Measurements from ENCODE around the gene SIDT1.

DNA sequence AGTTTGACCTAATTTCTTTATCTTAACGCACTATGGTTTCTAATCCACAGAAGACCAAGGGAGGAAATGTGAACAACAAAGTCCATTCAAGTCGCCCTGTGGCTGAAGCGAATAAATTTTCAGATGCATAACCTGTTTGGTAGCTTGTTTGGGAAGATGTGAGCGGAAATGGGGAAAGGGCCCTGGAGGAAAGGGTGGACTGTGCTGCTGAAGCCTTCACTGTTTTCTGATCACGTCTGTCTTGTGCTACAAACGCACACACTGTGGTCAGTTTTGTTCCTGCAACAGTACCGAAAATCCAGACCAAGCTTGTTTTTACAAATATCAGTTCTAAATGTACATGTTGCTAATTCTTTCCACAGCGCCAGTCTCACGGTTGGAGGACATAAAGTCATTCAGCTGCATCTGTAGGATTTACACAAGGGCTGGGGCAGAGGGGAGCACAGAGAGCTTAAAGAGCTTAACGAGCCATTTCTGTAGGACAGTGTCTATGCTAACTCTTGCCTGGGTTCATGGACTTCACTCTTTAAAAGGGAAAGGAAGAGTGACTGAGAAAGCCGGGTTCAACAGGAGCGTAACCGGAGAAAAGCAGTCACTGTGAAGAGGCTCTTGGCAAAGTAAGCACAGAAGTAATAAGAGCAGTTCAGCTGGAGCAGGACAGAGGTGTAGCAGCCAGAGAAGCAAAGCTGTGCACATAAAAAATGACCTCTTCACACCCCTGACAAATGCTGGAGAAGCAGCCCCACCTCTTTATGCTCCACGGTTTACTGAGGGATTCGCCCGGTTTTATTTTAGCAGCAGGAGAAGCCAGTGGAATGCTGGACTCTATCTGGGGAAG, 97.4 kb downstream of the SIDT1 start:
- TF ChIP-seq, protein P1, sequence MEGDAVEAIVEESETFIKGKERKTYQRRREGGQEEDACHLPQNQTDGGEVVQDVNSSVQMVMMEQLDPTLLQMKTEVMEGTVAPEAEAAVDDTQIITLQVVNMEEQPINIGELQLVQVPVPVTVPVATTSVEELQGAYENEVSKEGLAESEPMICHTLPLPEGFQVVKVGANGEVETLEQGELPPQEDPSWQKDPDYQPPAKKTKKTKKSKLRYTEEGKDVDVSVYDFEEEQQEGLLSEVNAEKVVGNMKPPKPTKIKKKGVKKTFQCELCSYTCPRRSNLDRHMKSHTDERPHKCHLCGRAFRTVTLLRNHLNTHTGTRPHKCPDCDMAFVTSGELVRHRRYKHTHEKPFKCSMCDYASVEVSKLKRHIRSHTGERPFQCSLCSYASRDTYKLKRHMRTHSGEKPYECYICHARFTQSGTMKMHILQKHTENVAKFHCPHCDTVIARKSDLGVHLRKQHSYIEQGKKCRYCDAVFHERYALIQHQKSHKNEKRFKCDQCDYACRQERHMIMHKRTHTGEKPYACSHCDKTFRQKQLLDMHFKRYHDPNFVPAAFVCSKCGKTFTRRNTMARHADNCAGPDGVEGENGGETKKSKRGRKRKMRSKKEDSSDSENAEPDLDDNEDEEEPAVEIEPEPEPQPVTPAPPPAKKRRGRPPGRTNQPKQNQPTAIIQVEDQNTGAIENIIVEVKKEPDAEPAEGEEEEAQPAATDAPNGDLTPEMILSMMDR (conservative IDR thresholded peaks at IDR 0.05; ENCODE audit: low read length), result no peak
- TF ChIP-seq EZH2phosphoT487 (IDR thresholded peaks at IDR 0.05; ENCODE audit: borderline replicate concordance), result no peak
